ENCODE measurements around the gene F2RL2. TPM values are rescaled to one million over a fixed set of nuclear protein-coding genes. Genes with fewer than 3 reads are reported as not detected.

Gene F2RL2
- total RNA-seq, 6 experiments from 2014 or later = 0.09 to 2.1 (median 1.6) TPM; not detected in 1

DNA sequence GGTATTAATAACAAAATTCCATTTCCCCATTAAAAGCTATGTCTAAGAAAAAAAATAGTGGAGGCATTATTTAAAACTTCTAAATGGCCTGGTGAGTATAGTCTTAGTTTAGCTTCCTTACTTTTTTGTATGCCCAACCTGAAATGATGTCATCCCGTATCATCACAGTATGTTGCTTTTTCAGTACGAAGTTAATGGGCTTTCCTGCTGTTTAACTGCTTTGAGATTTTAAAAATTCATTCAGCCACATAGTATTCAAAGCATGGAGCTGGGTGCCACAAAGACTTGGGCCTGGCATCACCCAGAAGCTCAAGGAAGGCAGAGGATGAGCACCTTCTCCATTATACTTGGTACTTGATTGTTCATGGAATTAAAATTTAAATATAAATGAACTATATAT is 7.4 kb downstream of the F2RL2 start:
- no peaks in the 10 kb centered on the region for H3K4me1 ChIP-seq
- H3K9me3 ChIP-seq = no peaks in the 10 kb centered on the region
- H3K4me3 ChIP-seq = no peak overlapping the region
- no peak for DNase-seq
- TF ChIP-seq POLR2A (IDR thresholded peaks at IDR 0.05) = no peak
- TF ChIP-seq, protein P1, sequence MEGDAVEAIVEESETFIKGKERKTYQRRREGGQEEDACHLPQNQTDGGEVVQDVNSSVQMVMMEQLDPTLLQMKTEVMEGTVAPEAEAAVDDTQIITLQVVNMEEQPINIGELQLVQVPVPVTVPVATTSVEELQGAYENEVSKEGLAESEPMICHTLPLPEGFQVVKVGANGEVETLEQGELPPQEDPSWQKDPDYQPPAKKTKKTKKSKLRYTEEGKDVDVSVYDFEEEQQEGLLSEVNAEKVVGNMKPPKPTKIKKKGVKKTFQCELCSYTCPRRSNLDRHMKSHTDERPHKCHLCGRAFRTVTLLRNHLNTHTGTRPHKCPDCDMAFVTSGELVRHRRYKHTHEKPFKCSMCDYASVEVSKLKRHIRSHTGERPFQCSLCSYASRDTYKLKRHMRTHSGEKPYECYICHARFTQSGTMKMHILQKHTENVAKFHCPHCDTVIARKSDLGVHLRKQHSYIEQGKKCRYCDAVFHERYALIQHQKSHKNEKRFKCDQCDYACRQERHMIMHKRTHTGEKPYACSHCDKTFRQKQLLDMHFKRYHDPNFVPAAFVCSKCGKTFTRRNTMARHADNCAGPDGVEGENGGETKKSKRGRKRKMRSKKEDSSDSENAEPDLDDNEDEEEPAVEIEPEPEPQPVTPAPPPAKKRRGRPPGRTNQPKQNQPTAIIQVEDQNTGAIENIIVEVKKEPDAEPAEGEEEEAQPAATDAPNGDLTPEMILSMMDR (IDR thresholded peaks at IDR 0.05) = no peak
- intact Hi-C loops (cut with DNase I) = no loop called here
- peaks cover 0 to 31% (median 5%) of the 10 kb centered on the region in 4 donors for H3K36me3 ChIP-seq
- 74% methylated on average over 2 of the region's 2 CpGs for whole genome bisulfite sequencing (ENCODE audit: insufficient coverage, low coverage, low lambda C conversion rate, missing lambda C conversion rate)
- no peaks in the 10 kb centered on the region for H3K27me3 ChIP-seq
- H3K27ac ChIP-seq = no peak overlapping the region
- ATAC-seq = no peak

DNA sequence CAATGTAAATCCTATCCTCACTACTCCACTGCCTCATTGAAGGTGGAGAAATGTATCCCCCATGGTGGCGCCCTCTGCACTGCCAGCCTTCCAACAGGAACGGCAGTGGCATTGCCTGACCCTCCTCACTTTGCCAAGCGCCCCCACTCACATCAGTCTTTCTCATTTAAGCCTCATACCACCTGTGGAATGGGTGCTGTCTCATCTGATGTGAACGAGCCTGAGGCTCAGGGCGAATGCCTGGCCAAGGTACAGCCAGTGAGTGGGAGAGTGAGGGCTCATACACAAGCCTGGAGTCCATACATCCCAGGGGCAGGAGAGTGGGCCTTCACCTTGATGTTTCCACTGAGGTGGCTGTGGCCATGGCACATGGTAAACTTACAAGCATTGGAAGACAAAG is 10.3 kb downstream of the F2RL2 start:
- intact Hi-C loops (cut with DNase I) = no loop called here

DNA sequence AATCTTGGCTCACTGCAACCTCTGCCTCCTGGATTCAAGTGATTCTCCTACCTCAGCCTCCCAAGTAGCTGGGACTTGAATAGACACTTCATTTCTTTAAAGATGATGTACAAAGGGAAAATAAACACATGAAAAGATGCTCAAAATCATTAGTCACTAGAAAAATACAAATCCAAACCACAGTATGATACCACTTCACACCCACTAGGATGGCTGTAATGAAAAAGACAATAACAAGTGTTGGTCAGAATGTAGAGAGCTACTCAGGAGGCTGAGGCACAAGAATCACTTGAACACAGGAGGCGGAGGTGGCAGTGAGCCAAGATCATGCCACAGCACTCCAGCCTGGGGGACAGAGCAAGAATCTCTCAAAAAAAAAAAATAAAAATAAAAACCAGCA is 13.0 kb downstream of the F2RL2 start:
- Histone ChIP-seq H3K27ac (no peak overlapping the region), H3K4me1 (no peaks in the 10 kb centered on the region), H3K4me3 (no peak overlapping the region), H3K36me3 (peaks cover 0 to 33% (median 12%) of the 10 kb centered on the region in 4 donors), H3K27me3 (no peaks in the 10 kb centered on the region), H3K9me3 (no peaks in the 10 kb centered on the region)
- no peak for DNase-seq
- TF ChIP-seq POLR2A (IDR thresholded peaks at IDR 0.05) = no peak
- TF ChIP-seq, protein P1 (IDR thresholded peaks at IDR 0.05) = no peak
- intact Hi-C loops (cut with DNase I) = no loop called here
- no peak for ATAC-seq
- WGBS (ENCODE audit: insufficient coverage, low coverage, low lambda C conversion rate, missing lambda C conversion rate) = 92% methylated on average over 1 of the region's 1 CpG

More for the DNA sequence above, 10.3 kb downstream of the F2RL2 start:
- no peaks in the 10 kb centered on the region for H3K9me3 ChIP-seq
- H3K4me3 ChIP-seq = no peak overlapping the region
- WGBS (ENCODE audit: insufficient coverage, low coverage, low lambda C conversion rate, missing lambda C conversion rate) = 20% methylated on average over 2 of the region's 5 CpGs
- H3K27me3 ChIP-seq = no peaks in the 10 kb centered on the region
- peaks cover 0 to 28% (median 5%) of the 10 kb centered on the region in 4 donors for H3K36me3 ChIP-seq
- DNase-seq (no peak), ATAC-seq (no peak)
- TF ChIP-seq, protein P1 (IDR thresholded peaks at IDR 0.05) = no peak
- no peak for TF ChIP-seq POLR2A (IDR thresholded peaks at IDR 0.05)
- no peak overlapping the region for H3K27ac ChIP-seq
- no peaks in the 10 kb centered on the region for H3K4me1 ChIP-seq

DNA sequence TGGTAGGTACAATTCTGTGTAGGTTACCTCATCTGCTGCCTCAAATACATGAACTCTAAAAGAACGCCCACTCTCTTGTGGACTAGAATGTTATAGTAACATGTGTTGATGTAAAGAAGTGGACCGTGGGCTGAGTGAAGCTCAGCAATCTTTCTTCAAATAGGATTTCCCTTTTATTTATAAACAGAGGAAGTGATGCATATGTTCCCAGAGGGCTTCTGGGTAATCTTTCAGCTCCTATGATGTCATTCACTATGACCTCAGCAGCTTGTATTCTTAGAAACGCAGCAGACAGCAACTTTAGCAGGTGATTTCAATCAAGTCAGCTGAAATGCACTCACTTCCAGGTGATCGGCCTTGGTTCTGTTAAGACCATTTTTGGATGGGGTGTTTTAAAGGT is 14.4 kb downstream of the F2RL2 start:
- no peak overlapping the region for H3K27ac ChIP-seq
- H3K4me3 ChIP-seq = no peak overlapping the region
- no peaks in the 10 kb centered on the region for H3K27me3 ChIP-seq
- ATAC-seq (peak in 1 of 4 donors; percentile 32), DNase-seq (no peak)
- intact Hi-C loops (cut with DNase I) = no loop called here
- H3K36me3 ChIP-seq = peaks cover 0 to 34% (median 12%) of the 10 kb centered on the region in 4 donors
- WGBS (ENCODE audit: insufficient coverage, low coverage, low lambda C conversion rate, missing lambda C conversion rate) = 67% methylated on average over 4 of the region's 4 CpGs
- H3K9me3 ChIP-seq = no peaks in the 10 kb centered on the region
- no peaks in the 10 kb centered on the region for H3K4me1 ChIP-seq
- TF ChIP-seq, protein P1 (IDR thresholded peaks at IDR 0.05) = no peak
- no peak for TF ChIP-seq POLR2A (IDR thresholded peaks at IDR 0.05)
